Trophoblast cell (in vitro differentiated cells and primary cell): ENCODE data around the gene CDR2.

Source experiments
- DNase-seq, 2 donors: peaks; one replicate each; pipeline ENCODE4 v3.0.0-alpha.2; 2016
- H2AFZ ChIP-seq: 2 replicates; pipeline ENCODE4 v1.6.1; 2013; ENCODE audit warnings: low read length, moderate library complexity, mild to moderate bottlenecking; ENCODE audit not compliant: insufficient read depth, poor library complexity
- H2AK5ac ChIP-seq: 2 replicates; pipeline ENCODE4 v1.6.1; 2013; ENCODE audit warnings: mild to moderate bottlenecking, low read length
- H2BK120ac ChIP-seq: 2 replicates; pipeline ENCODE4 v1.6.1; 2013; ENCODE audit warnings: low read length, mild to moderate bottlenecking, moderate library complexity; ENCODE audit not compliant: insufficient read depth, poor library complexity
- H2BK12ac ChIP-seq: 2 replicates; pipeline ENCODE4 v1.6.1; 2013; ENCODE audit warnings: mild to moderate bottlenecking, low read length, moderate library complexity
- H2BK5ac ChIP-seq: 2 replicates; pipeline ENCODE4 v1.6.1; 2013; ENCODE audit warnings: low read length, low read depth, moderate library complexity, mild to moderate bottlenecking; ENCODE audit not compliant: poor library complexity
- H3K14ac ChIP-seq: 2 replicates; pipeline ENCODE4 v1.6.1; 2013; ENCODE audit warnings: mild to moderate bottlenecking, low read length
- H3K18ac ChIP-seq: 2 replicates; pipeline ENCODE4 v1.6.1; 2013; ENCODE audit warnings: mild to moderate bottlenecking, low read length
- H3K23ac ChIP-seq: 2 replicates; pipeline ENCODE4 v1.6.1; 2013; ENCODE audit warnings: low read length
- H3K27ac ChIP-seq: 2 replicates; pipeline ENCODE4 v1.5.1; 2013; ENCODE audit warnings: low read depth, mild to moderate bottlenecking, inconsistent platforms, low read length, moderate library complexity
- H3K27me3 ChIP-seq: 2 replicates; pipeline ENCODE4 v1.6.1; 2013; ENCODE audit warnings: inconsistent platforms, mild to moderate bottlenecking, low read length, moderate library complexity; ENCODE audit not compliant: insufficient read depth
- H3K36me3 ChIP-seq, 2 experiments: 1 replicate in 1 of 2; 2 replicates in 1 of 2; pipeline ENCODE4 v1.6.1; 2013; ENCODE audit warnings: low read length in 2 of 2, mild to moderate bottlenecking in 2 of 2, moderate library complexity in 1 of 2; ENCODE audit not compliant: insufficient read depth in 2 of 2, control insufficient read depth in 1 of 2
- H3K4ac ChIP-seq: 2 replicates; pipeline ENCODE4 v1.6.1; 2013; ENCODE audit warnings: low read depth, mild to moderate bottlenecking, low read length, moderate library complexity
- H3K4me1 ChIP-seq, 2 experiments: 1 replicate in 1 of 2; 2 replicates in 1 of 2; pipeline ENCODE4 v1.6.1; 2013; ENCODE audit warnings: low read length in 2 of 2, mild to moderate bottlenecking in 2 of 2, moderate library complexity in 1 of 2; ENCODE audit not compliant: insufficient read depth in 2 of 2, control insufficient read depth in 1 of 2
- H3K4me2 ChIP-seq: 2 replicates; pipeline ENCODE4 v1.6.1; 2013; ENCODE audit warnings: inconsistent platforms, mild to moderate bottlenecking, low read length, moderate library complexity
- H3K4me3 ChIP-seq: 2 replicates; pipeline ENCODE4 v1.5.1; 2013; ENCODE audit warnings: mild to moderate bottlenecking, low read depth, low read length, inconsistent platforms
- H3K79me1 ChIP-seq: one replicate; pipeline ENCODE4 v1.6.1; 2013; ENCODE audit warnings: low read length
- H3K79me2 ChIP-seq: 2 replicates; pipeline ENCODE4 v1.6.1; 2013; ENCODE audit warnings: low read length, mild to moderate bottlenecking; ENCODE audit not compliant: control insufficient read depth, insufficient read depth, poor library complexity
- H3K9ac ChIP-seq: 2 replicates; pipeline ENCODE4 v1.6.1; 2013; ENCODE audit warnings: mild to moderate bottlenecking, low read length
- H3K9me3 ChIP-seq: 2 replicates; pipeline ENCODE4 v1.6.1; 2013; ENCODE audit warnings: low read depth, mild to moderate bottlenecking, control low read depth, inconsistent platforms, low read length; ENCODE audit not compliant: insufficient read depth
- H4K12ac ChIP-seq: 2 replicates; pipeline ENCODE4 v1.6.1; 2013; ENCODE audit warnings: low read depth, mild to moderate bottlenecking, low read length, moderate library complexity
- H4K8ac ChIP-seq: 2 replicates; pipeline ENCODE4 v1.6.1; 2013; ENCODE audit warnings: low read depth, mild to moderate bottlenecking, low read length, moderate library complexity
- H4K91ac ChIP-seq: one replicate; pipeline ENCODE4 v1.6.1; 2013; ENCODE audit warnings: low read depth, mild to moderate bottlenecking, low read length, moderate library complexity
- WGBS: extraction: QIAGEN DNeasy Blood & Tissue Kit; methylation state at CpG from one replicate; pipeline ENCODE4 v1.1.7; 2013; ENCODE audit warnings: missing lambda C conversion rate; ENCODE audit not compliant: insufficient read length, insufficient coverage; ENCODE audit errors: extremely low coverage; 5-methylcytosine and 5-hydroxymethylcytosine counted together

Gene CDR2

GRCh38 chr16:22373662-22374310 is 633 bp downstream of the CDR2 start:
- WGBS: no CpG with 5 or more reads among the region's 51 CpGs
- peaks cover 2 to 15% of the 10 kb centered on the region in 2 experiments for H3K4me1 ChIP-seq
- peak; percentile 30 to 64 for DNase-seq
- peaks cover 0 to 2% of the 10 kb centered on the region in 2 experiments for H3K36me3 ChIP-seq
- H3K18ac ChIP-seq: peak overlapping the region; percentile 91
- H4K12ac ChIP-seq: peak overlapping the region; percentile 72
- H3K79me1 ChIP-seq: peaks cover 14% of the 10 kb centered on the region
- no peak overlapping the region for H3K23ac ChIP-seq
- no peaks in the 10 kb centered on the region for H3K9me3 ChIP-seq
- H4K8ac ChIP-seq: peak overlapping the region; percentile 82
- H3K14ac ChIP-seq: peak overlapping the region; percentile 86
- H2AFZ ChIP-seq: no peak overlapping the region
- no peaks in the 10 kb centered on the region for H3K27me3 ChIP-seq
- H2BK12ac ChIP-seq: no peak overlapping the region
- H3K4ac ChIP-seq: peak overlapping the region; percentile 78
- H3K4me3 ChIP-seq: peak overlapping the region; percentile 86
- H2BK120ac ChIP-seq: peak overlapping the region; percentile 83
- H3K79me2 ChIP-seq: peaks cover 13% of the 10 kb centered on the region
- peak overlapping the region; percentile 93 for H3K9ac ChIP-seq
- H3K27ac ChIP-seq: peak overlapping the region; percentile 54
- H4K91ac ChIP-seq: peak overlapping the region; percentile 92
- H3K4me2 ChIP-seq: peak overlapping the region; percentile 85
- no peak overlapping the region for H2AK5ac ChIP-seq
- peak overlapping the region; percentile 94 for H2BK5ac ChIP-seq

- H3K9me3 ChIP-seq: no peaks in the 10 kb centered on the region
- no peak overlapping the region for H3K27ac ChIP-seq
- H2BK12ac ChIP-seq: no peak overlapping the region
- H3K4me3 ChIP-seq: peak overlapping the region; percentile 86
- no peaks in the 10 kb centered on the region for H3K27me3 ChIP-seq
- no peak overlapping the region for H3K23ac ChIP-seq
- H3K4me1 ChIP-seq: peaks cover 2 to 15% of the 10 kb centered on the region in 2 experiments
- H3K18ac ChIP-seq: no peak overlapping the region
- no peak overlapping the region for H3K14ac ChIP-seq
- no peak overlapping the region for H4K12ac ChIP-seq
- no peak overlapping the region for H2BK120ac ChIP-seq
- no peak for DNase-seq
- no peak overlapping the region for H4K91ac ChIP-seq
- peaks cover 14% of the 10 kb centered on the region for H3K79me1 ChIP-seq
- no peak overlapping the region for H2AK5ac ChIP-seq
- H3K4ac ChIP-seq: peak overlapping the region; percentile 78
- H3K36me3 ChIP-seq: peaks cover 0 to 2% of the 10 kb centered on the region in 2 experiments
- peak overlapping the region; percentile 85 for H3K4me2 ChIP-seq
- no peak overlapping the region for H2AFZ ChIP-seq
- H3K9ac ChIP-seq: peak overlapping the region; percentile 93
- no CpG with 5 or more reads among the region's 14 CpGs for WGBS
- no peak overlapping the region for H2BK5ac ChIP-seq
- H3K79me2 ChIP-seq: peaks cover 13% of the 10 kb centered on the region
- no peak overlapping the region for H4K8ac ChIP-seq
These were observed 1.3 kb downstream of the CDR2 start for GRCh38 chr16:22372882-22373661.

- peaks cover 14% of the 10 kb centered on the region for H3K79me1 ChIP-seq
- WGBS: no CpG with 5 or more reads among the region's 2 CpGs
- H2AK5ac ChIP-seq: no peak overlapping the region
- peaks cover 2 to 3% of the 10 kb centered on the region in 2 experiments for H3K36me3 ChIP-seq
- no peak overlapping the region for H2BK120ac ChIP-seq
- no peak overlapping the region for H2BK12ac ChIP-seq
- peaks cover 16% of the 10 kb centered on the region for H3K79me2 ChIP-seq
- H4K8ac ChIP-seq: no peak overlapping the region
- no peak overlapping the region for H2AFZ ChIP-seq
- no peak overlapping the region for H3K4me3 ChIP-seq
- peak in 1 of 2 donors; percentile 63 for DNase-seq
- peaks cover 2 to 20% of the 10 kb centered on the region in 2 experiments for H3K4me1 ChIP-seq
- no peak overlapping the region for H3K18ac ChIP-seq
- no peaks in the 10 kb centered on the region for H3K9me3 ChIP-seq
- no peak overlapping the region for H3K4ac ChIP-seq
- H3K27me3 ChIP-seq: no peaks in the 10 kb centered on the region
- H3K4me2 ChIP-seq: no peak overlapping the region
- H4K12ac ChIP-seq: no peak overlapping the region
- H3K27ac ChIP-seq: no peak overlapping the region
- no peak overlapping the region for H3K14ac ChIP-seq
- H4K91ac ChIP-seq: no peak overlapping the region
- H3K9ac ChIP-seq: no peak overlapping the region
- no peak overlapping the region for H2BK5ac ChIP-seq
- H3K23ac ChIP-seq: no peak overlapping the region
These were observed 4.2 kb downstream of the CDR2 start for GRCh38 chr16:22370038-22370820.

GRCh38 chr16:22369221-22369811 is 5.1 kb downstream of the CDR2 start:
- H2BK120ac ChIP-seq: no peak overlapping the region
- H2AFZ ChIP-seq: no peak overlapping the region
- H3K14ac ChIP-seq: no peak overlapping the region
- H3K4me3 ChIP-seq: no peak overlapping the region
- no peak overlapping the region for H3K9ac ChIP-seq
- H2AK5ac ChIP-seq: no peak overlapping the region
- no peak overlapping the region for H3K18ac ChIP-seq
- H3K23ac ChIP-seq: no peak overlapping the region
- H3K36me3 ChIP-seq: peaks cover 5 to 6% of the 10 kb centered on the region in 2 experiments
- H3K4me2 ChIP-seq: no peak overlapping the region
- H3K79me2 ChIP-seq: peaks cover 13% of the 10 kb centered on the region
- H4K8ac ChIP-seq: no peak overlapping the region
- peaks cover 7% of the 10 kb centered on the region for H3K79me1 ChIP-seq
- no peaks in the 10 kb centered on the region for H3K9me3 ChIP-seq
- H3K4me1 ChIP-seq: peaks cover 2 to 19% of the 10 kb centered on the region in 2 experiments
- no peak overlapping the region for H4K91ac ChIP-seq
- no peak overlapping the region for H4K12ac ChIP-seq
- H3K27me3 ChIP-seq: no peaks in the 10 kb centered on the region
- DNase-seq: no peak
- no peak overlapping the region for H3K27ac ChIP-seq
- H2BK5ac ChIP-seq: no peak overlapping the region
- no CpG with 5 or more reads among the region's 3 CpGs for WGBS
- peak overlapping the region; percentile 49 for H3K4ac ChIP-seq
- H2BK12ac ChIP-seq: no peak overlapping the region
